ENCODE results near the gene NOC3L.

GRCh38 chr10:94324609-94325233 lies 38.0 kb downstream of the NOC3L start:
- no peak for TF ChIP-seq CTCF (IDR thresholded peaks at IDR 0.05; ENCODE audit: low read depth, low read length, poor library complexity, severe bottlenecking)
- no peak for TF ChIP-seq EZH2phosphoT487 (IDR thresholded peaks at IDR 0.05; ENCODE audit: borderline replicate concordance, low read length)
